Heart left ventricle (tissue), 16 donors: ENCODE results near the gene RIMS1. TPM values are rescaled to one million over a fixed set of nuclear protein-coding genes. Genes with fewer than 3 reads are reported as not detected.

ENCODE experiments used
- ATAC-seq, 4 donors: fragments of 200-7000 bp; cut with Tn5 transposase; one replicate each; pipeline ENCODE4 v1.9.1; 2020 to 2022; ENCODE audit warnings: moderate library complexity in 4 of 4, mild to moderate bottlenecking in 3 of 4, moderate number of reproducible peaks in 1 of 4
- DNase-seq, 5 donors: peaks; one replicate each; pipeline ENCODE4 v3.0.0-alpha.2; 2020
- H3K27ac ChIP-seq, 12 donors: fragments of 200-600 bp; sonication (generic) in 4 of 12; one replicate each; pipeline versions ENCODE4 v1.5.0 to v1.8.0; 2016 to 2022; ENCODE audit warnings: mild to moderate bottlenecking in 2 of 12
- H3K27me3 ChIP-seq, 9 donors: fragments of 200-600 bp; sonication (generic) in 2 of 9; one replicate each; pipeline versions ENCODE4 v1.5.1 to v1.8.0; 2016 to 2022; ENCODE audit warnings: mild to moderate bottlenecking in 3 of 9
- H3K36me3 ChIP-seq, 9 donors: fragments of 200-600 bp; sonication (generic) in 2 of 9; one replicate each; pipeline versions ENCODE4 v1.5.0 to v1.8.0; 2018 to 2022; ENCODE audit warnings: mild to moderate bottlenecking in 2 of 9
- H3K4me1 ChIP-seq, 12 donors: fragments of 200-600 bp; sonication (generic) in 4 of 12; one replicate each; pipeline versions ENCODE4 v1.5.0 to v1.8.0; 2016 to 2022; ENCODE audit warnings: mild to moderate bottlenecking in 3 of 12
- H3K4me3 ChIP-seq, 12 donors: fragments of 200-600 bp; sonication (generic) in 4 of 12; one replicate each; pipeline versions ENCODE4 v1.5.0 to v1.8.0; 2017 to 2022; ENCODE audit warnings: mild to moderate bottlenecking in 9 of 12, moderate library complexity in 4 of 12
- H3K9me3 ChIP-seq, 12 donors: fragments of 200-600 bp; sonication (generic) in 4 of 12; one replicate each; pipeline versions ENCODE4 v1.5.0 to v1.8.0; 2016 to 2022; ENCODE audit warnings: mild to moderate bottlenecking in 1 of 12
- CTCF ChIP-seq, 12 donors: fragments of 200-600 bp; sonication (generic) in 4 of 12; IDR thresholded peaks; one replicate each; pipeline versions ENCODE4 v1.5.0 to v1.8.0; 2018 to 2022; ENCODE audit warnings: antibody characterized with exemption in 12 of 12, mild to moderate bottlenecking in 5 of 12
- POLR2A ChIP-seq, 2 donors: fragments of 450-650 bp; IDR thresholded peaks; one replicate each; pipeline ENCODE4 v1.6.1; 2017; ENCODE audit warnings: antibody characterized with exemption in 2 of 2, mild to moderate bottlenecking in 2 of 2, moderate library complexity in 2 of 2
- WGBS, 4 donors: extraction: QIAGEN DNeasy Blood & Tissue Kit in 2 of 4; methylation state at CpG; one replicate each; pipeline versions ENCODE4 v1.1.5 to v1.1.7; 2013 to 2018; 5-methylcytosine and 5-hydroxymethylcytosine counted together
- intact Hi-C, 10 donors: fragments of 100-400 bp; cut with DNase I; formaldehyde crosslinking; loops; one replicate each; pipeline versions ENCODE4 v1.11.1 to v1.14.2; 2022
- polyA plus RNA-seq, 2 donors: library from polyadenylated mRNA; stranded (reverse); fragments of 200-250 nt; gene quantifications; one replicate each; pipeline ENCODE4 v1.2.3, GENCODE V29; 2013
- total RNA-seq, 9 donors: library from RNA; depleted of rRNA in 2 of 9; stranded (reverse); fragments of >200 nt in 2 of 9; fragmentation: NEBNext Ultra II Directional in 3 of 9; extraction: Animal tissue kit (Norgen Biotek cat#: 25700) in 3 of 9; gene quantifications; one replicate each; pipeline versions ENCODE4 v1.1.0 to v1.2.4, GENCODE V29; 2016 to 2023
- donor health status: ischemic (EF 13 %, LVEDD 7.1; RV severe dilation, severe dysfunction).
- donor health status: healthy with polysubstance abuse.
- donor health status: DM: no; HTN: yes; CAD: no.
- donor health status: DM: no; HTN: no; CAD: no.
- donor health status: ischemic (EF 25% LVEDD 6.9; RV normal size, moderate dysfunction).
- donor health status: ischemic (EF 25% LVEDD 5.7; RV mildly dilated, moderate dysfunction).
- donor health status: healthy.
- donor health status: DM: yes; HTN: yes; CAD: no.
- donor health status: ischemic (EF 35%, LVEDD 5.7; RV mildly dilated, moderate dysfunction).
- donor health status: nonischemic (EF 11% LVEDD 7.7; RV severe dilation, severe dysfunction).
- donor health status: DM: yes; HTN: yes; CAD: no.
- donor health status: PGD.
- donor health status: ischemic (EF 29% LVEDD 5.4; RV normal size, mild dysfunction).
- donor health status: nonischemic (EF 23%, LVEDD 6.1; RV moderate dilation, normal function).

RIMS1 gene
- total and polyA plus RNA-seq, 11 donors: 0.11 to 3.2 (median 1.1) TPM; not detected in 4

- H3K4me1 ChIP-seq: no peaks in the 10 kb centered on the region
- no peak for ATAC-seq
- 54 to 70% (median 63%) methylated on average over 3 of the region's 3 CpGs for WGBS, 4 donors
- TF ChIP-seq POLR2A (IDR thresholded peaks at IDR 0.05) (no peak), CTCF (IDR thresholded peaks at IDR 0.05) (no peak)
- H3K27ac ChIP-seq: no peak overlapping the region
- H3K4me3 ChIP-seq: no peak overlapping the region
- DNase-seq: no peak
- H3K27me3 ChIP-seq: no peaks in the 10 kb centered on the region
- H3K36me3 ChIP-seq: no peaks in the 10 kb centered on the region
- H3K9me3 ChIP-seq: no peaks in the 10 kb centered on the region
- intact Hi-C loops: no loop called here
These were observed 374.1 kb downstream of the RIMS1 start for GRCh38 chr6:72260489-72260888.

GRCh38 chr6:72261554-72261953, 375.2 kb downstream of the RIMS1 start:
- DNase-seq (no peak), ATAC-seq (no peak)
- H3K4me1 ChIP-seq: no peaks in the 10 kb centered on the region
- TF ChIP-seq CTCF (IDR thresholded peaks at IDR 0.05): no peak
- no peak for TF ChIP-seq POLR2A (IDR thresholded peaks at IDR 0.05)
- H3K36me3 ChIP-seq: no peaks in the 10 kb centered on the region
- H3K4me3 ChIP-seq: no peak overlapping the region
- WGBS, 4 donors: 73 to 84% (median 78%) methylated on average over 3 of the region's 3 CpGs
- H3K27ac ChIP-seq: no peak overlapping the region
- intact Hi-C loops: no loop called here
- no peaks in the 10 kb centered on the region for H3K27me3 ChIP-seq
- no peaks in the 10 kb centered on the region for H3K9me3 ChIP-seq

DNA sequence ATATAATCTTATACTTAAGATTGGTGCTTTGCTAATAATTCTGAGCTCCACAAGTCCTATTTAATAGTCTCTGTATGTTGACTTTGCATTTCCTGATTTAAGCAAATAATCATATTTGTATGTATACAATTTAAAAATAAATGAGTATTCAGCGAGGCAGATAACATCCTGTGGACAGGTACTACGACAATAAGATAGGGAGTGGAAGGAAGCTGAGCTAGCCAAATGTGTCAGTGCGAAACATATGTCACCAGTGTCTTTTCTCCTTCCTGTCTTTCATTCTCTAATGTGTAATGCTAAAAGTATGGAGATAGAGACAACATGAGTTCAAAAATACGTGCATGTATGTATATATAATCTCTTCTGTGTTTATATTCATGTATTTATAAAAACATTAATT, 375.9 kb downstream of the RIMS1 start:
- Histone ChIP-seq H3K27ac (no peak overlapping the region), H3K4me1 (no peaks in the 10 kb centered on the region), H3K36me3 (no peaks in the 10 kb centered on the region), H3K4me3 (no peak overlapping the region), H3K9me3 (no peaks in the 10 kb centered on the region), H3K27me3 (no peaks in the 10 kb centered on the region)
- intact Hi-C loops: no loop called here
- DNase-seq (no peak), ATAC-seq (no peak)
- 32 to 49% (median 36%) methylated on average over 4 of the region's 4 CpGs for WGBS, 4 donors
- TF ChIP-seq CTCF (IDR thresholded peaks at IDR 0.05) (no peak), POLR2A (IDR thresholded peaks at IDR 0.05) (no peak)

- TF ChIP-seq POLR2A (IDR thresholded peaks at IDR 0.05) (no peak), CTCF (IDR thresholded peaks at IDR 0.05) (no peak)
- intact Hi-C loops: no loop called here
- H3K4me3 ChIP-seq: no peak overlapping the region
- H3K9me3 ChIP-seq: no peaks in the 10 kb centered on the region
- H3K27ac ChIP-seq: no peak overlapping the region
- DNase-seq: no peak
- H3K27me3 ChIP-seq: no peaks in the 10 kb centered on the region
- no peaks in the 10 kb centered on the region for H3K4me1 ChIP-seq
- WGBS, 4 donors: 78 to 100% (median 89%) methylated on average over 1 of the region's 1 CpG
- no peak for ATAC-seq
- no peaks in the 10 kb centered on the region for H3K36me3 ChIP-seq
These were observed 381.1 kb downstream of the RIMS1 start for GRCh38 chr6:72267470-72267869.
